ENCODE measurements around the gene DCLK1.

DNA sequence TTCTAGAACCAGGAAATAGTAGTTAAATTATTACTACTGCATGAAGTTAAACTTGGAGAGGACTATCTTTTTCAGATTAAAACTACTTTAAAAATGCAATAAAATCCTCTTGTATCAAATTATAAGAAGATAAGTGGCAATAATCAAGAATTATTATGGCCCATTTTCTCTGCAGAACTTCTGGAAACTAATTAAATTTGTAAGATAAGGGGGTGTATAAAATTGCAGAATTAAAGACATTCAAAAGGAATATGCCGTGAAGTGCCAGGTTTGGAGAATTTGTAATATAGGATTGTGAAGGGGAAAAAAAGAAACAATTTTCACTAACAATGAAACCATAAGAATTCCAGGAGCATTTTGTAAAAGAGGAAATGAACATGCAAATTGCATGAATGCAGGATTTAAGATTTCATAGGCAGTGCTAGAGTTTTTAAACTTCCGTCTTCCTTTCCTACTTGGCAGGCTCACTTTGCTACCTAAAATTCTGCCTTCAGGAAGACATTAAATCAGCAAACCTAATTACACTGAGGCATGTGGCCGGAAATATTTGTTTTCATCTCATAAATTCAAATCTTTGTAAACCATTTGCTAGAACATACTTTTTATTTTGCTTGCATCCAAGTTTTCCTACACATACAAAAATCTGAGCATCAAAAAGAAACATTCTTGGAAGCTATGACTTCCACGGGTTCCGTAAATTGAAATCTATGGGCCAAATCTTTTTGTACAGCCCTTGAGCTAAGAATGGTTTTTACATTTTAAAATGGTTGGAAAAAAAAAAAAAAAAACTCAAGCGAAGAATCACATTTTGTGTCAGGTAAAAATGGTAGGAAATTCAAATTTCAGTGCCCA lies 166.9 kb downstream of the DCLK1 start:
- TF ChIP-seq, protein P1, sequence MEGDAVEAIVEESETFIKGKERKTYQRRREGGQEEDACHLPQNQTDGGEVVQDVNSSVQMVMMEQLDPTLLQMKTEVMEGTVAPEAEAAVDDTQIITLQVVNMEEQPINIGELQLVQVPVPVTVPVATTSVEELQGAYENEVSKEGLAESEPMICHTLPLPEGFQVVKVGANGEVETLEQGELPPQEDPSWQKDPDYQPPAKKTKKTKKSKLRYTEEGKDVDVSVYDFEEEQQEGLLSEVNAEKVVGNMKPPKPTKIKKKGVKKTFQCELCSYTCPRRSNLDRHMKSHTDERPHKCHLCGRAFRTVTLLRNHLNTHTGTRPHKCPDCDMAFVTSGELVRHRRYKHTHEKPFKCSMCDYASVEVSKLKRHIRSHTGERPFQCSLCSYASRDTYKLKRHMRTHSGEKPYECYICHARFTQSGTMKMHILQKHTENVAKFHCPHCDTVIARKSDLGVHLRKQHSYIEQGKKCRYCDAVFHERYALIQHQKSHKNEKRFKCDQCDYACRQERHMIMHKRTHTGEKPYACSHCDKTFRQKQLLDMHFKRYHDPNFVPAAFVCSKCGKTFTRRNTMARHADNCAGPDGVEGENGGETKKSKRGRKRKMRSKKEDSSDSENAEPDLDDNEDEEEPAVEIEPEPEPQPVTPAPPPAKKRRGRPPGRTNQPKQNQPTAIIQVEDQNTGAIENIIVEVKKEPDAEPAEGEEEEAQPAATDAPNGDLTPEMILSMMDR (IDR thresholded peaks at IDR 0.05; ENCODE audit: poor library complexity) = no peak
- TF ChIP-seq EZH2phosphoT487 (IDR thresholded peaks at IDR 0.05; ENCODE audit: low read depth, severe bottlenecking, unreplicated experiment) (no peak), EZH2 (IDR thresholded peaks at IDR 0.05; ENCODE audit: borderline replicate concordance) (no peak)

Data from hepatocyte (in vitro differentiated cells).